GM12874 (cell line): Measurements from ENCODE around the gene PTPRG.

Experiments
- CTCF ChIP-seq: IDR thresholded peaks from 2 replicates; pipeline ENCODE4 v1.5.1; 2011; ENCODE audit warnings: low read depth, mild to moderate bottlenecking, control low read depth, low read length, moderate library complexity; ENCODE audit not compliant: insufficient read depth

Gene PTPRG

GRCh38 chr3:61808526-61808925 is 247.2 kb downstream of the PTPRG start:
- TF ChIP-seq CTCF: no peak

- no peak for TF ChIP-seq CTCF
Measured at GRCh38 chr3:61808999-61809398, 247.6 kb downstream of the PTPRG start.

- TF ChIP-seq CTCF: no peak
Measured at GRCh38 chr3:61809879-61810278, 248.5 kb downstream of the PTPRG start.

GRCh38 chr3:61810953-61811497 is 249.7 kb downstream of the PTPRG start:
- TF ChIP-seq CTCF: no peak

GRCh38 chr3:61811652-61812051 is 250.3 kb downstream of the PTPRG start:
- no peak for TF ChIP-seq CTCF

GRCh38 chr3:61812085-61812484 is 250.7 kb downstream of the PTPRG start:
- TF ChIP-seq CTCF: no peak

- TF ChIP-seq CTCF: no peak
Measured at GRCh38 chr3:61812517-61812916, 251.1 kb downstream of the PTPRG start.
